Right lobe of liver (tissue), 6 donors: Measurements from ENCODE around the gene TNP2. TPM values are rescaled to one million over a fixed set of nuclear protein-coding genes. Genes with fewer than 3 reads are reported as not detected.
"Not testable (repeated sequence)": the region's sequence is repeated elsewhere in the genome, so short reads cannot be mapped to it uniquely, and the experiment has no call there.

Experiments
- ATAC-seq, 4 donors: fragments of 200-7000 bp; cut with Tn5 transposase; one replicate each; pipeline ENCODE4 v1.9.1; 2020; ENCODE audit warnings: mild to moderate bottlenecking in 4 of 4, moderate library complexity in 4 of 4
- DNase-seq, 3 donors: peaks; one replicate each; pipeline ENCODE4 v3.0.0-alpha.2; 2020
- H3K27ac ChIP-seq, 3 donors: fragments of 200-600 bp; one replicate each; pipeline ENCODE4 v1.8.0; 2022
- H3K27me3 ChIP-seq, 2 donors: fragments of 200-600 bp; one replicate each; pipeline ENCODE4 v1.8.0; 2022
- H3K36me3 ChIP-seq, 4 donors: fragments of 200-600 bp; sonication (generic) in 1 of 4; one replicate each; pipeline versions ENCODE4 v1.5.1 to v1.8.0; 2017 to 2022; ENCODE audit warnings: control low read depth in 1 of 4
- H3K4me1 ChIP-seq, 4 donors: fragments of 200-600 bp; sonication (generic) in 1 of 4; one replicate each; pipeline versions ENCODE4 v1.5.1 to v1.8.0; 2017 to 2022; ENCODE audit warnings: control low read depth in 1 of 4
- H3K4me3 ChIP-seq, 3 donors: fragments of 200-600 bp; one replicate each; pipeline ENCODE4 v1.8.0; 2022
- H3K9me3 ChIP-seq, 4 donors: fragments of 200-600 bp; sonication (generic) in 1 of 4; one replicate each; pipeline versions ENCODE4 v1.5.1 to v1.8.0; 2017 to 2022; ENCODE audit warnings: control low read depth in 1 of 4
- CTCF ChIP-seq, 4 donors: fragments of 200-600 bp in 3 of 4; fragments of 450-650 bp in 1 of 4; IDR thresholded peaks; one replicate each; pipeline versions ENCODE4 v1.5.1 to v1.8.0; 2016 to 2022; ENCODE audit warnings: antibody characterized with exemption in 4 of 4, mild to moderate bottlenecking in 2 of 4
- POLR2A ChIP-seq: fragments of 450-650 bp; IDR thresholded peaks from one replicate; pipeline ENCODE4 v1.6.1; 2017; ENCODE audit warnings: antibody characterized with exemption, mild to moderate bottlenecking
- WGBS: methylation state at CpG from one replicate; pipeline ENCODE4 v1.1.6; 2018; ENCODE audit warnings: low coverage, low lambda C conversion rate; ENCODE audit not compliant: insufficient coverage; ENCODE audit errors: missing lambda C conversion rate; 5-methylcytosine and 5-hydroxymethylcytosine counted together
- intact Hi-C, 2 donors: fragments of 100-400 bp; cut with DNase I; formaldehyde crosslinking; loops; one replicate each; pipeline versions ENCODE4 v1.11.2 to v1.14.1; 2022
- total RNA-seq, 6 experiments: library from RNA; depleted of rRNA in 2 of 6; stranded (reverse); fragments of >200 nt in 2 of 6; fragmentation: NEBNext Ultra II Directional in 3 of 6; extraction: Animal tissue kit (Norgen Biotek cat#: 25700) in 3 of 6; gene quantifications; one replicate each; pipeline versions ENCODE4 v1.1.0 to v1.2.4, GENCODE V29; 2016 to 2023
- donor health status: DM: no; HTN: yes; CAD: no.
- donor health status: DM: no; HTN: no; CAD: no.
- donor health status: DM: no; HTN: no; CAD: no.
- donor health status: DM: no; HTN: yes; CAD: no.
- donor health status: DM: no; HTN: yes; CAD: no.

The TNP2 gene
- total RNA-seq, 6 experiments from 2014 or later: not detected

- intact Hi-C loops: no loop called here
- WGBS: 95% methylated on average over 4 of the region's 4 CpGs
- Histone ChIP-seq H3K36me3 (no peaks in the 10 kb centered on the region), H3K27me3 (no peaks in the 10 kb centered on the region), H3K9me3 (no peaks in the 10 kb centered on the region), H3K4me3 (no peak overlapping the region), H3K4me1 (peaks cover 0 to 22% (median 4%) of the 10 kb centered on the region in 4 donors), H3K27ac (no peak overlapping the region)
- DNase-seq: no peak
- TF ChIP-seq CTCF (IDR thresholded peaks at IDR 0.05): no peak
- TF ChIP-seq POLR2A: no peak
- no peak for ATAC-seq
Observed at GRCh38 chr16:11295672-11296071, 26.5 kb upstream of the TNP2 start.

GRCh38 chr16:11292076-11292748 is 23.1 kb upstream of the TNP2 start:
- no peaks in the 10 kb centered on the region for H3K27me3 ChIP-seq
- no peaks in the 10 kb centered on the region for H3K36me3 ChIP-seq
- ATAC-seq (no peak), DNase-seq (no peak)
- WGBS: 72% methylated on average over 6 of the region's 7 CpGs
- no peak overlapping the region for H3K27ac ChIP-seq
- TF ChIP-seq POLR2A (no peak), CTCF (IDR thresholded peaks at IDR 0.05) (no peak)
- H3K4me1 ChIP-seq: peaks cover 0 to 11% (median under 1%) of the 10 kb centered on the region in 4 donors
- H3K4me3 ChIP-seq: no peak overlapping the region
- no peaks in the 10 kb centered on the region for H3K9me3 ChIP-seq
- intact Hi-C loops: no loop called here

GRCh38 chr16:11291091-11291703 is 22.1 kb upstream of the TNP2 start:
- H3K36me3 ChIP-seq: no peaks in the 10 kb centered on the region
- H3K9me3 ChIP-seq: no peaks in the 10 kb centered on the region
- no peak overlapping the region for H3K27ac ChIP-seq
- 68% methylated on average over 7 of the region's 10 CpGs for WGBS
- no peaks in the 10 kb centered on the region for H3K27me3 ChIP-seq
- peaks cover 0 to under 1% (median 0%) of the 10 kb centered on the region in 4 donors for H3K4me1 ChIP-seq
- no peak overlapping the region for H3K4me3 ChIP-seq
- no peak for ATAC-seq
- DNase-seq: no peak
- no peak for TF ChIP-seq POLR2A
- no peak for TF ChIP-seq CTCF (IDR thresholded peaks at IDR 0.05)
- intact Hi-C loops: no loop called here

- Histone ChIP-seq H3K27me3 (no peaks in the 10 kb centered on the region), H3K4me3 (no peak overlapping the region), H3K36me3 (no peaks in the 10 kb centered on the region), H3K27ac (no peak overlapping the region), H3K4me1 (no peaks in the 10 kb centered on the region), H3K9me3 (no peaks in the 10 kb centered on the region)
- TF ChIP-seq CTCF (IDR thresholded peaks at IDR 0.05) (no peak), POLR2A (no peak)
- ATAC-seq (no peak), DNase-seq (no peak)
- intact Hi-C loops: no loop called here
- WGBS: 89% methylated on average over 6 of the region's 8 CpGs
Observed at GRCh38 chr16:11290102-11290893, 21.2 kb upstream of the TNP2 start.

- WGBS: 90% methylated on average over 1 of the region's 4 CpGs
- H3K27me3 ChIP-seq, H3K9me3 ChIP-seq, H3K36me3 ChIP-seq, H3K4me1 ChIP-seq, DNase-seq, intact Hi-C loops, H3K27ac ChIP-seq, ATAC-seq, H3K4me3 ChIP-seq: not testable (repeated sequence)
Observed at GRCh38 chr16:11289696-11290095, 20.6 kb upstream of the TNP2 start.
